ENCODE measurements around the gene SPANXN4.

SPANXN4 gene

GRCh38 chrX:143025628-143026027 is at the start of gene SPANXN4:
Gene SPANXN4, plus strand, starts transcription at chrX:143025928. Its CDS starts 87 bp downstream, at chrX:143026015.
- Histone ChIP-seq H3K4me1 (ENCODE audit: control insufficient read depth, low read length) (no peaks in the 10 kb centered on the region), H3K9me3 (ENCODE audit: control insufficient read depth, insufficient read depth, low read length) (no peaks in the 10 kb centered on the region), H3K79me2 (ENCODE audit: control insufficient read depth, low read length) (no peaks in the 10 kb centered on the region), H3K36me3 (ENCODE audit: control insufficient read depth, low read length) (no peaks in the 10 kb centered on the region), H3K9me2 (replicated peaks; ENCODE audit: control insufficient read depth, low read length) (no peaks in the 10 kb centered on the region), H3K27me3 (ENCODE audit: control insufficient read depth, low read length) (no peaks in the 10 kb centered on the region), H3K27ac (ENCODE audit: low read depth, low read length) (no peak within 1 kb of the TSS), H3K4me3 (ENCODE audit: low read length) (no peak within 1 kb of the TSS), H3F3A (ENCODE audit: control insufficient read depth, insufficient read depth) (no peaks in the 10 kb centered on the region), H3K4me2 (ENCODE audit: low read length) (no peak within 1 kb of the TSS), H4K20me1 (ENCODE audit: control insufficient read depth, insufficient read depth, low read depth, low read length) (no peaks in the 10 kb centered on the region)
- TF ChIP-seq CTCF (IDR thresholded peaks at IDR 0.05; ENCODE audit: low read depth, low read length, poor library complexity, severe bottlenecking) (no peak), EZH2phosphoT487 (IDR thresholded peaks at IDR 0.05; ENCODE audit: borderline replicate concordance, low read length) (no peak)

- H3K4me3 ChIP-seq (ENCODE audit: low read length), result no peak overlapping the region
- no peaks in the 10 kb centered on the region for H3K9me2 ChIP-seq (replicated peaks; ENCODE audit: control insufficient read depth, low read length)
- H3F3A ChIP-seq (ENCODE audit: control insufficient read depth, insufficient read depth), result no peaks in the 10 kb centered on the region
- no peak for TF ChIP-seq CTCF (IDR thresholded peaks at IDR 0.05; ENCODE audit: low read depth, low read length, poor library complexity, severe bottlenecking)
- no peak for TF ChIP-seq EZH2phosphoT487 (IDR thresholded peaks at IDR 0.05; ENCODE audit: borderline replicate concordance, low read length)
- H3K4me2 ChIP-seq (ENCODE audit: low read length), result 0 out of 2 replicates have a peak overlapping the region, but pooled peaks have one; percentile 11
- H3K36me3 ChIP-seq (ENCODE audit: control insufficient read depth, low read length), result no peaks in the 10 kb centered on the region
- H4K20me1 ChIP-seq (ENCODE audit: control insufficient read depth, insufficient read depth, low read depth, low read length), result no peaks in the 10 kb centered on the region
- H3K9me3 ChIP-seq (ENCODE audit: control insufficient read depth, insufficient read depth, low read length), result no peaks in the 10 kb centered on the region
- no peaks in the 10 kb centered on the region for H3K27me3 ChIP-seq (ENCODE audit: control insufficient read depth, low read length)
- no peaks in the 10 kb centered on the region for H3K79me2 ChIP-seq (ENCODE audit: control insufficient read depth, low read length)
- peaks cover 14% of the 10 kb centered on the region for H3K4me1 ChIP-seq (ENCODE audit: control insufficient read depth, low read length)
- no peak overlapping the region for H3K27ac ChIP-seq (ENCODE audit: low read depth, low read length)
These were observed 48.4 kb upstream of the SPANXN4 start for GRCh38 chrX:142977128-142977914.

GRCh38 chrX:142978130-142978684 is 47.5 kb upstream of the SPANXN4 start:
- Histone ChIP-seq H3F3A (ENCODE audit: control insufficient read depth, insufficient read depth) (no peaks in the 10 kb centered on the region), H4K20me1 (ENCODE audit: control insufficient read depth, insufficient read depth, low read depth, low read length) (no peaks in the 10 kb centered on the region), H3K27me3 (ENCODE audit: control insufficient read depth, low read length) (no peaks in the 10 kb centered on the region), H3K9me3 (ENCODE audit: control insufficient read depth, insufficient read depth, low read length) (no peaks in the 10 kb centered on the region), H3K79me2 (ENCODE audit: control insufficient read depth, low read length) (no peaks in the 10 kb centered on the region), H3K4me3 (ENCODE audit: low read length) (no peak overlapping the region), H3K27ac (ENCODE audit: low read depth, low read length) (no peak overlapping the region), H3K4me2 (ENCODE audit: low read length) (0 out of 2 replicates have a peak overlapping the region, but pooled peaks have one; percentile 11), H3K9me2 (replicated peaks; ENCODE audit: control insufficient read depth, low read length) (no peaks in the 10 kb centered on the region), H3K4me1 (ENCODE audit: control insufficient read depth, low read length) (peaks cover 14% of the 10 kb centered on the region), H3K36me3 (ENCODE audit: control insufficient read depth, low read length) (no peaks in the 10 kb centered on the region)
- TF ChIP-seq EZH2phosphoT487 (IDR thresholded peaks at IDR 0.05; ENCODE audit: borderline replicate concordance, low read length), result no peak
- TF ChIP-seq CTCF (IDR thresholded peaks at IDR 0.05; ENCODE audit: low read depth, low read length, poor library complexity, severe bottlenecking), result no peak
